SK-N-SH (cell line): Measurements from ENCODE around the gene PMIS2. TPM values are rescaled to one million over a fixed set of nuclear protein-coding genes. Genes with fewer than 3 reads are reported as not detected.

Experiments
- CTCF ChIA-PET: fragments of 300-600, 350-600 bp; formaldehyde crosslinking; extraction: SDS; loops from one replicate; lab custom pipeline; 2021; lab: Yijun Ruan, JAX
- POLR2A ChIA-PET: fragments of 350-600 bp; sonication (Branson Sonifier 250); formaldehyde crosslinking; extraction: SDS; loops from one replicate; lab custom pipeline; 2020; ENCODE audit warnings: antibody characterized with exemption, inconsistent platforms; lab: Yijun Ruan, JAX
- DNase-seq: peaks from one replicate; pipeline ENCODE4 v3.0.0; 2012
- H2AFZ ChIP-seq: fragments of 200-600 bp; sonication (generic); 2 replicates; pipeline ENCODE4 v1.8.1; 2016; ENCODE audit warnings: antibody characterized with exemption, mild to moderate bottlenecking, low read depth
- H3F3A ChIP-seq: fragments of 200-600 bp; sonication (generic); replicated peaks from 2 replicates; pipeline ENCODE3; 2016; ENCODE audit warnings: antibody characterized with exemption, mild to moderate bottlenecking; ENCODE audit not compliant: insufficient read depth
- H3K27ac ChIP-seq, 2 experiments: fragments of 200-500 bp in 1 of 2; fragments of 200-600 bp in 1 of 2; sonication (Bioruptor generic) in 1 of 2; sonication (generic), shearing (Covaris generic) in 1 of 2; 2 replicates each; pipeline versions ENCODE4 v1.5.1 to v1.6.1; 2014 to 2016; ENCODE audit warnings: low read depth in 2 of 2, inconsistent platforms in 1 of 2, low read length in 1 of 2, mild to moderate bottlenecking in 1 of 2, mixed read lengths in 1 of 2
- H3K27me3 ChIP-seq: fragments of 200-600 bp; sonication (generic), shearing (Covaris generic); 2 replicates; pipeline ENCODE4 v1.6.1; 2016; ENCODE audit warnings: mixed run types; ENCODE audit not compliant: insufficient read depth
- H3K36me3 ChIP-seq, 2 experiments: fragments of 200-500 bp in 1 of 2; fragments of 200-600 bp in 1 of 2; sonication (Bioruptor generic) in 1 of 2; sonication (generic) in 1 of 2; replicated peaks in 1 of 2; 2 replicates each; pipeline versions ENCODE3 to v1.5.1; 2014 to 2016; ENCODE audit warnings: low read length in 1 of 2, mild to moderate bottlenecking in 1 of 2; ENCODE audit not compliant: insufficient read depth in 2 of 2, control insufficient read depth in 1 of 2
- H3K4me1 ChIP-seq, 2 experiments: fragments of 200-500 bp in 1 of 2; fragments of 200-600 bp in 1 of 2; sonication (Bioruptor generic) in 1 of 2; sonication (generic), shearing (Covaris generic) in 1 of 2; 2 replicates each; pipeline versions ENCODE4 v1.5.1 to v1.6.1; 2014 to 2016; ENCODE audit warnings: low read depth in 1 of 2, low read length in 1 of 2, mixed run types in 1 of 2; ENCODE audit not compliant: insufficient read depth in 2 of 2, control insufficient read depth in 1 of 2
- H3K4me2 ChIP-seq: fragments of 200-600 bp; sonication (generic), shearing (Covaris generic); 2 replicates; pipeline ENCODE4 v1.6.1; 2017; ENCODE audit warnings: mixed run types
- H3K4me3 ChIP-seq, 2 experiments: fragments of 200-500 bp in 1 of 2; fragments of 200-600 bp in 1 of 2; sonication (Bioruptor generic) in 1 of 2; sonication (generic), shearing (Covaris generic) in 1 of 2; 2 replicates each; pipeline versions ENCODE4 v1.5.1 to v1.8.1; 2014 to 2016; ENCODE audit warnings: low read depth in 2 of 2, inconsistent platforms in 1 of 2, low read length in 1 of 2, mild to moderate bottlenecking in 1 of 2, mixed read lengths in 1 of 2, moderate library complexity in 1 of 2
- H3K79me2 ChIP-seq: fragments of 200-600 bp; sonication (generic); 2 replicates; pipeline ENCODE4 v1.8.1; 2017; ENCODE audit warnings: mild to moderate bottlenecking; ENCODE audit not compliant: insufficient read depth
- H3K9ac ChIP-seq: fragments of 200-600 bp; sonication (generic); 2 replicates; pipeline ENCODE4 v1.6.1; 2017; ENCODE audit warnings: mixed run types
- H3K9me2 ChIP-seq: fragments of 200-600 bp; sonication (generic); 2 replicates; pipeline ENCODE4 v1.6.1; 2017; ENCODE audit warnings: mixed run types
- H3K9me3 ChIP-seq: fragments of 200-600 bp; sonication (generic); 2 replicates; pipeline ENCODE4 v1.6.1; 2017; ENCODE audit warnings: mixed run types, mild to moderate bottlenecking, moderate library complexity
- H4K20me1 ChIP-seq: fragments of 200-600 bp; sonication (generic); 2 replicates; pipeline ENCODE4 v1.6.1; 2017; ENCODE audit warnings: mild to moderate bottlenecking, mixed run types; ENCODE audit not compliant: insufficient read depth
- FOSL2 ChIP-seq: IDR thresholded peaks from 2 replicates; pipeline ENCODE4 v1.4.0; 2012; ENCODE audit warnings: low read depth, mild to moderate bottlenecking, moderate library complexity, borderline replicate concordance
- GABPA ChIP-seq: IDR thresholded peaks from 2 replicates; pipeline ENCODE4 v1.4.0; 2012; ENCODE audit warnings: low read depth, mild to moderate bottlenecking
- GATA2 ChIP-seq: sonication (generic); formaldehyde crosslinking; IDR thresholded peaks from 2 replicates; pipeline ENCODE4 v1.5.0; 2020; ENCODE audit warnings: mild to moderate bottlenecking, missing genetic modification reagents
- JUND ChIP-seq: IDR thresholded peaks from 2 replicates; pipeline ENCODE4 v1.4.0; 2012
- MEF2A ChIP-seq: IDR thresholded peaks from 2 replicates; pipeline ENCODE4 v1.4.0; 2012; ENCODE audit warnings: low read depth, borderline replicate concordance
- NRF1 ChIP-seq: IDR thresholded peaks from 2 replicates; pipeline ENCODE4 v1.6.1; 2012; ENCODE audit warnings: low read depth, mild to moderate bottlenecking, low read length
- RCOR1 ChIP-seq: fragments of 150-350 bp; IDR thresholded peaks from 2 replicates; pipeline ENCODE4 v1.6.1; 2017; ENCODE audit warnings: antibody characterized with exemption, low read length
- SIN3A ChIP-seq: IDR thresholded peaks from 2 replicates; pipeline ENCODE4 v1.6.1; 2012; ENCODE audit warnings: low read depth, mild to moderate bottlenecking, low read length, moderate library complexity, borderline replicate concordance
- TEAD4 ChIP-seq: IDR thresholded peaks from 2 replicates; pipeline ENCODE4 v1.4.0; 2012; ENCODE audit warnings: mild to moderate bottlenecking, borderline replicate concordance; ENCODE audit not compliant: insufficient read depth
- YY1 ChIP-seq: IDR thresholded peaks from 2 replicates; pipeline ENCODE4 v1.4.0; 2012; ENCODE audit warnings: low read depth, mild to moderate bottlenecking
- WGBS: methylation state at CpG from one replicate; pipeline ENCODE4 v1.1.6; 2017; ENCODE audit warnings: low lambda C conversion rate; 5-methylcytosine and 5-hydroxymethylcytosine counted together
- polyA plus RNA-seq, 3 experiments: library from polyadenylated mRNA; depleted of rRNA; stranded (reverse); fragments of >200 nt; gene quantifications; 2 replicates each; pipeline ENCODE4 v1.2.3, GENCODE V29; 2012
- TF ChIP-seq, protein P1 (sequence below): fragments of 200-600 bp; sonication (generic); IDR thresholded peaks from 2 replicates; pipeline ENCODE4 v1.6.1; 2017; ENCODE audit warnings: antibody characterized with exemption, mild to moderate bottlenecking, moderate library complexity
- TF ChIP-seq, protein P2 (sequence below): IDR thresholded peaks from 2 replicates; pipeline ENCODE4 v1.4.0; 2012; ENCODE audit warnings: low read depth, borderline replicate concordance
- TF ChIP-seq, protein P3 (sequence below): IDR thresholded peaks from 2 replicates; pipeline ENCODE4 v1.6.1; 2012; ENCODE audit warnings: mild to moderate bottlenecking, low read depth, low read length, moderate library complexity

The PMIS2 gene
- polyA plus RNA-seq, 1 of the 3 experiments (the other 2 are of a cell fraction): not detected

DNA sequence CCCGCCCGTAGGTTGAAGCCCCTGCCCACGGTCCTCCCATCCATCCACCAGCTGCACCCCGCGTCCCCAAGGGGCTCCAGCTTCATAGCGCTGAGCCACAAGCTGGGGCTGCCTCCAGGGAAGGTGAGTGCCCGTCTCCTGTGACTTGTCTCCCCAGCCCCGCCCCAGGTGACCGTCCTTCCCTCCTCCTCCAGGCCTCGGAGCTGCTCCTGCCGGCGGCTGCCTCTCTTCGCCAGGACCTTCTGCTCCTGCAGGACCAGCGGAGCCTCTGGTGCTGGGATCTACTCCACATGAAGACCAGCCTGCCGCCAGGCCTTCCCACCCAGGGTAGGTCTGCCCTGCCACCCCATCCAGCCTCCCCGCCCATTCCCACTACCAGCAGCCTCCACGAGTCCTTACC is 34.0 kb downstream of the PMIS2 start:
- 89% methylated on average over 14 of the region's 17 CpGs for WGBS
- Histone ChIP-seq H3K4me1 (no peaks in the 10 kb centered on the region), H3K27me3 (no peaks in the 10 kb centered on the region), H3K4me2 (no peak overlapping the region), H3F3A (peaks cover 4% of the 10 kb centered on the region), H4K20me1 (no peaks in the 10 kb centered on the region), H3K79me2 (no peaks in the 10 kb centered on the region), H3K9me2 (no peaks in the 10 kb centered on the region), H3K9me3 (no peaks in the 10 kb centered on the region), H3K4me3 (no peak overlapping the region)
- peak; percentile 9 for DNase-seq
- TF ChIP-seq SIN3A (no peak), JUND (no peak)
- TF ChIP-seq, protein P1, sequence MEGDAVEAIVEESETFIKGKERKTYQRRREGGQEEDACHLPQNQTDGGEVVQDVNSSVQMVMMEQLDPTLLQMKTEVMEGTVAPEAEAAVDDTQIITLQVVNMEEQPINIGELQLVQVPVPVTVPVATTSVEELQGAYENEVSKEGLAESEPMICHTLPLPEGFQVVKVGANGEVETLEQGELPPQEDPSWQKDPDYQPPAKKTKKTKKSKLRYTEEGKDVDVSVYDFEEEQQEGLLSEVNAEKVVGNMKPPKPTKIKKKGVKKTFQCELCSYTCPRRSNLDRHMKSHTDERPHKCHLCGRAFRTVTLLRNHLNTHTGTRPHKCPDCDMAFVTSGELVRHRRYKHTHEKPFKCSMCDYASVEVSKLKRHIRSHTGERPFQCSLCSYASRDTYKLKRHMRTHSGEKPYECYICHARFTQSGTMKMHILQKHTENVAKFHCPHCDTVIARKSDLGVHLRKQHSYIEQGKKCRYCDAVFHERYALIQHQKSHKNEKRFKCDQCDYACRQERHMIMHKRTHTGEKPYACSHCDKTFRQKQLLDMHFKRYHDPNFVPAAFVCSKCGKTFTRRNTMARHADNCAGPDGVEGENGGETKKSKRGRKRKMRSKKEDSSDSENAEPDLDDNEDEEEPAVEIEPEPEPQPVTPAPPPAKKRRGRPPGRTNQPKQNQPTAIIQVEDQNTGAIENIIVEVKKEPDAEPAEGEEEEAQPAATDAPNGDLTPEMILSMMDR: no peak
- TF ChIP-seq, all 33 proteins: peak for 0
- H3K36me3 ChIP-seq: peaks cover 0 to 5% of the 10 kb centered on the region in 2 experiments
- CTCF ChIA-PET: no interaction called here
- POLR2A ChIA-PET: no interaction called here
- no peak overlapping the region for H2AFZ ChIP-seq
- H3K9ac ChIP-seq: no peak overlapping the region
- no peak overlapping the region for H3K27ac ChIP-seq

DNA sequence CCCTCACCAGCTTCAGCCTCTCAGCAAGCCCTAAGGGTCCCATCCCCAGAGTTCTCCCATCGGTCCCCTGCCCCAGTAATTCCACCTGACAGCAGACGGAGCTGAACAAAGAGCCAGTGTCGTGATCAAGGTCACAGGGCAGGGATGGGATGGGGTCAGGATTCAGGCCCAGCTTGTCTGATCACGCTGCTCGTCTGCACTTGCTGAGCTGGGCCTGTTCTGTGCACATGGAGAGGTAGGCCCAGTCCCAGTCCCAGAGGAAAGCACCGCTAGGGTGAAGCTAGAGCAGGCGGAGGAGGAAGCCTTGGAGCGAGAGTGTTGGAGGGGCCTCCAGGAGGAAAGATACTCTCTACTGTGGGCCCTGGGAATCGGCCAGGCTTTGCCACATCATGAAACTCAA is 35.7 kb downstream of the PMIS2 start:
- WGBS: 88% methylated on average over 9 of the region's 9 CpGs

More for the DNA sequence above, 35.7 kb downstream of the PMIS2 start:
- no peak overlapping the region for H3K27ac ChIP-seq
- no peak overlapping the region for H3K9ac ChIP-seq
- no peaks in the 10 kb centered on the region for H4K20me1 ChIP-seq
- H3K79me2 ChIP-seq: no peaks in the 10 kb centered on the region
- H2AFZ ChIP-seq: no peak overlapping the region
- no peaks in the 10 kb centered on the region for H3K27me3 ChIP-seq
- H3K9me2 ChIP-seq: no peaks in the 10 kb centered on the region
- peaks cover 4% of the 10 kb centered on the region for H3F3A ChIP-seq
- TF ChIP-seq FOSL2: no peak
- TF ChIP-seq, protein P1: no peak
- no peak for TF ChIP-seq MEF2A
- no peak for TF ChIP-seq YY1
- TF ChIP-seq RCOR1: no peak
- TF ChIP-seq, protein P2, sequence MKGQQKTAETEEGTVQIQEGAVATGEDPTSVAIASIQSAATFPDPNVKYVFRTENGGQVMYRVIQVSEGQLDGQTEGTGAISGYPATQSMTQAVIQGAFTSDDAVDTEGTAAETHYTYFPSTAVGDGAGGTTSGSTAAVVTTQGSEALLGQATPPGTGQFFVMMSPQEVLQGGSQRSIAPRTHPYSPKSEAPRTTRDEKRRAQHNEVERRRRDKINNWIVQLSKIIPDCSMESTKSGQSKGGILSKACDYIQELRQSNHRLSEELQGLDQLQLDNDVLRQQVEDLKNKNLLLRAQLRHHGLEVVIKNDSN: no peak
- no peak for TF ChIP-seq NRF1
- TF ChIP-seq GATA2 (CRISPR knock-in tag): no peak
- TF ChIP-seq, protein P3, sequence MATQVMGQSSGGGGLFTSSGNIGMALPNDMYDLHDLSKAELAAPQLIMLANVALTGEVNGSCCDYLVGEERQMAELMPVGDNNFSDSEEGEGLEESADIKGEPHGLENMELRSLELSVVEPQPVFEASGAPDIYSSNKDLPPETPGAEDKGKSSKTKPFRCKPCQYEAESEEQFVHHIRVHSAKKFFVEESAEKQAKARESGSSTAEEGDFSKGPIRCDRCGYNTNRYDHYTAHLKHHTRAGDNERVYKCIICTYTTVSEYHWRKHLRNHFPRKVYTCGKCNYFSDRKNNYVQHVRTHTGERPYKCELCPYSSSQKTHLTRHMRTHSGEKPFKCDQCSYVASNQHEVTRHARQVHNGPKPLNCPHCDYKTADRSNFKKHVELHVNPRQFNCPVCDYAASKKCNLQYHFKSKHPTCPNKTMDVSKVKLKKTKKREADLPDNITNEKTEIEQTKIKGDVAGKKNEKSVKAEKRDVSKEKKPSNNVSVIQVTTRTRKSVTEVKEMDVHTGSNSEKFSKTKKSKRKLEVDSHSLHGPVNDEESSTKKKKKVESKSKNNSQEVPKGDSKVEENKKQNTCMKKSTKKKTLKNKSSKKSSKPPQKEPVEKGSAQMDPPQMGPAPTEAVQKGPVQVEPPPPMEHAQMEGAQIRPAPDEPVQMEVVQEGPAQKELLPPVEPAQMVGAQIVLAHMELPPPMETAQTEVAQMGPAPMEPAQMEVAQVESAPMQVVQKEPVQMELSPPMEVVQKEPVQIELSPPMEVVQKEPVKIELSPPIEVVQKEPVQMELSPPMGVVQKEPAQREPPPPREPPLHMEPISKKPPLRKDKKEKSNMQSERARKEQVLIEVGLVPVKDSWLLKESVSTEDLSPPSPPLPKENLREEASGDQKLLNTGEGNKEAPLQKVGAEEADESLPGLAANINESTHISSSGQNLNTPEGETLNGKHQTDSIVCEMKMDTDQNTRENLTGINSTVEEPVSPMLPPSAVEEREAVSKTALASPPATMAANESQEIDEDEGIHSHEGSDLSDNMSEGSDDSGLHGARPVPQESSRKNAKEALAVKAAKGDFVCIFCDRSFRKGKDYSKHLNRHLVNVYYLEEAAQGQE: no peak
- TF ChIP-seq GABPA: no peak
- no peak for TF ChIP-seq TEAD4
- DNase-seq: no peak
- CTCF ChIA-PET: no interaction called here
- peaks cover 0 to 3% of the 10 kb centered on the region in 2 experiments for H3K36me3 ChIP-seq
- POLR2A ChIA-PET: no interaction called here
- H3K4me2 ChIP-seq: no peak overlapping the region
- no peaks in the 10 kb centered on the region for H3K9me3 ChIP-seq
- no peaks in the 10 kb centered on the region for H3K4me1 ChIP-seq
- H3K4me3 ChIP-seq: no peak overlapping the region
